Measurements from ENCODE around the gene GAB2.

Gene GAB2

GRCh38 chr11:78403781-78404180 lies 13.8 kb downstream of the GAB2 start:
- no peak for TF ChIP-seq CSRNP3 (CRISPR knock-in tag; IDR thresholded peaks at IDR 0.05)
- no peak for TF ChIP-seq ZNF565 (CRISPR knock-in tag; conservative IDR thresholded peaks at IDR 0.05; ENCODE audit: low read depth)
- no peak for TF ChIP-seq POU6F1 (CRISPR knock-in tag; IDR thresholded peaks at IDR 0.05; ENCODE audit: borderline replicate concordance, low read depth)
- no peak for TF ChIP-seq ZFP30 (CRISPR knock-in tag; IDR thresholded peaks at IDR 0.05)
- TF ChIP-seq ZFP3 (CRISPR knock-in tag; IDR thresholded peaks at IDR 0.05): no peak
- TF ChIP-seq ZNF8 (CRISPR knock-in tag; IDR thresholded peaks at IDR 0.05): no peak
- no peak for TF ChIP-seq TSHZ2 (CRISPR knock-in tag; IDR thresholded peaks at IDR 0.05)
- TF ChIP-seq TCF4 (CRISPR knock-in tag; IDR thresholded peaks at IDR 0.05; ENCODE audit: borderline replicate concordance): no peak
- TF ChIP-seq CSDC2 (CRISPR knock-in tag; IDR thresholded peaks at IDR 0.05): no peak
- TF ChIP-seq CREB5 (CRISPR knock-in tag; IDR thresholded peaks at IDR 0.05; ENCODE audit: low read depth): no peak
- no peak for TF ChIP-seq ESRRG (CRISPR knock-in tag; IDR thresholded peaks at IDR 0.05)
- no peak for TF ChIP-seq TOX (CRISPR knock-in tag; IDR thresholded peaks at IDR 0.05; ENCODE audit: borderline replicate concordance)
- TF ChIP-seq RARB (CRISPR knock-in tag; IDR thresholded peaks at IDR 0.05): no peak
- no peak for TF ChIP-seq GLIS3 (CRISPR knock-in tag; IDR thresholded peaks at IDR 0.05)
- ATAC-seq: no peak

- TF ChIP-seq TCF4 (CRISPR knock-in tag; IDR thresholded peaks at IDR 0.05; ENCODE audit: borderline replicate concordance): no peak
- ATAC-seq: no peak
Observed at GRCh38 chr11:78402847-78403246, 14.8 kb downstream of the GAB2 start.

- no peak; the same call in 2 of the 3 replicates for ATAC-seq
- TF ChIP-seq ISL1 (CRISPR knock-in tag; IDR thresholded peaks at IDR 0.05) (no peak), CREB5 (CRISPR knock-in tag; IDR thresholded peaks at IDR 0.05; ENCODE audit: low read depth) (no peak), ZNF70 (CRISPR knock-in tag; IDR thresholded peaks at IDR 0.05) (no peak), ZNF8 (CRISPR knock-in tag; IDR thresholded peaks at IDR 0.05) (no peak)
Observed at GRCh38 chr11:78400702-78401101, 16.9 kb downstream of the GAB2 start.

GRCh38 chr11:78400116-78400515 lies 17.5 kb downstream of the GAB2 start:
- no peak for ATAC-seq
- TF ChIP-seq ZFP3 (CRISPR knock-in tag; IDR thresholded peaks at IDR 0.05) (no peak), TSHZ2 (CRISPR knock-in tag; IDR thresholded peaks at IDR 0.05) (no peak), PATZ1 (CRISPR knock-in tag; IDR thresholded peaks at IDR 0.05; ENCODE audit: borderline replicate concordance) (no peak), ZFP30 (CRISPR knock-in tag; IDR thresholded peaks at IDR 0.05) (no peak), TOX (CRISPR knock-in tag; IDR thresholded peaks at IDR 0.05; ENCODE audit: borderline replicate concordance) (no peak), ZC3H10 (CRISPR knock-in tag; IDR thresholded peaks at IDR 0.05) (no peak), PPARA (CRISPR knock-in tag; IDR thresholded peaks at IDR 0.05; ENCODE audit: borderline replicate concordance) (no peak), CSDC2 (CRISPR knock-in tag; IDR thresholded peaks at IDR 0.05) (no peak), SNAI2 (CRISPR knock-in tag; IDR thresholded peaks at IDR 0.05) (no peak), ZNF70 (CRISPR knock-in tag; IDR thresholded peaks at IDR 0.05) (no peak), BACH2 (CRISPR knock-in tag; IDR thresholded peaks at IDR 0.05; ENCODE audit: borderline replicate concordance) (no peak), GLIS3 (CRISPR knock-in tag; IDR thresholded peaks at IDR 0.05) (no peak), ZNF565 (CRISPR knock-in tag; conservative IDR thresholded peaks at IDR 0.05; ENCODE audit: low read depth) (no peak), RARB (CRISPR knock-in tag; IDR thresholded peaks at IDR 0.05) (no peak), TCF4 (CRISPR knock-in tag; IDR thresholded peaks at IDR 0.05; ENCODE audit: borderline replicate concordance) (no peak), ISL1 (CRISPR knock-in tag; IDR thresholded peaks at IDR 0.05) (no peak)

Measured in SK-N-SH treated with all-trans-retinoic acid at 6 μM for 48 hours (cell line).